Bone marrow (tissue), 2 donors: ENCODE data around the gene TRIO.

Source experiments
- DNase-seq, 2 donors: peaks; one replicate each; lab custom pipeline; 2025; lab: John Stamatoyannopoulos, UW

Gene TRIO

DNA sequence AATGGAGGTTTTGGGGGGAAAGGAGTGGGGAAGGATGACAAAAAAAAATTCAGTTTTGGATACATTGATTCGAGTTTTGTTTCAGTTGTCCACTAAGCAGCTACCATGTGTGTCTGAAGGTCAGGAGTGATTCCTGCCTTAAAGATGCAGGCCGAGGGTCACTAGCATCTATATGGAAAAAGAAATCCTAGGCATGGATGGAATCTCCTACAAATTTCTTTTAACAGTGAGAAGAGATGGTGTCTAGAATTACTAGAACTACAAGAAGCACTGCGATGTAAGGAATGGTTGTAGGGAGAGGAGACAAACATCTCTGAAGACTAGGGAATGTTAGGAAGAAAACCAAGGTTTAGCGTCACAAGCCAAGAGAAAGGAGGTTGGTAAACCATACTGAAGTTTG, 19.6 kb upstream of the TRIO start:
- no peak for DNase-seq

DNA sequence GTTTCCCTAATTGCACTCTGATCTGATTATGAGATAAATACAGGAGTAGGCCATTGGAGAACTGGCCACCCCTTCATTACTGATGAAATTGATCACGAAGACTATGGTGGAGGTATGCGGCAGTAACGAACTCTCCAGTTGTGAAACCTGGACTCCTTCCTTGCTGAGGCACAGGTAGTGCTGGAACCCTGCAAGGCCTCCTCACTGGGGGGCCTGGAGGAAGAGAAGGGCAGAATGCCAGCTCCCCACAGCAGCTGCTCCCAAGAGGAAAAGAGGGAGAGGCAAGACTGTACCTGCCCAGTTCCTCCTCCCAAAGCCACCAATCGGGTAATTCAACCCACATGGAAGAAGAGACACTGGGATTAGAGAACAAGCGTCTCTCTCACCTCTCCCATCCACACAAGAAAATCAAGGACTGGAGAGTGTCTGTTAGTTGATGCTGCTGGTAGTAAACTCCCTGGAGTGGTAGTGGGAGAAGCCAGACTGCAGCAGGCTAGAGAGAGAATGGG, 19.1 kb upstream of the TRIO start:
- no peak for DNase-seq

DNA sequence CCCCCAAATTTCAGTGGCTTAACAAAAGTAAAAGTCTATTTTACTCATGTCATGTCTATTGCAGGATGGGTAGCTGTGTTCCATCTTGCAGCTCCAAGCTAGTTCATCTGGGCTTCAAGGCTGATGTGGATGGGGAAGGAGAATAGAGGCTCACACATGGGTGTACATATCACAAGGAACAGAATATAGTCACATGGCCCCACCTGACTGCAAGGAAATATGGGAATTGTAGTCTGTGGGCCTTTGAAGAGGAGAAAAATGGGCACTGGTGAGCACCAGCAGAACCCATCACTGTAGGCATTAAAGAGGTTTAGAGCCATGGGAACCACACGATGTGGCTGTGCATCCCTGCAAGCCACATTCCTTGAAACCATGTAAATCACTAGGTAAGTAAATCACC, 17.9 kb upstream of the TRIO start:
- no peak for DNase-seq

DNA sequence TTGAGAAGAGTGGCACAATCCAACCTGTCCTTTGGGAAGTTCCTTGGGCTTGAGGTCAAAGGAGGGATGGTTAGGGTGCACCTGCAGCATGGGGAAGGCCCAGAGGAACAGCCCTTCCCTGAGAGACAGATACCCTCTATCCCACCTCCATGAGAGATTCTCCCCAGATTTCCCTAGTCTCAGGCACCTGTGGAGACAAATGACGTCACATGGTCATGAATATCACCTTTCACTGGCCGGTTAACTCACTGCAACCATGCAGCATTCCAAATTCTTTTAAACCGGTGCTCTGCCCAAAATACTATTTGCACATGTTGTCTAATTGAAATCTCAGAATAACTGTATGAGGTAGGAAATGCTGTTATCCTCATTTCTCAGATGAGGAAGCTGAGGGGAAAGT, 15.6 kb upstream of the TRIO start:
- DNase-seq, result no peak

DNA sequence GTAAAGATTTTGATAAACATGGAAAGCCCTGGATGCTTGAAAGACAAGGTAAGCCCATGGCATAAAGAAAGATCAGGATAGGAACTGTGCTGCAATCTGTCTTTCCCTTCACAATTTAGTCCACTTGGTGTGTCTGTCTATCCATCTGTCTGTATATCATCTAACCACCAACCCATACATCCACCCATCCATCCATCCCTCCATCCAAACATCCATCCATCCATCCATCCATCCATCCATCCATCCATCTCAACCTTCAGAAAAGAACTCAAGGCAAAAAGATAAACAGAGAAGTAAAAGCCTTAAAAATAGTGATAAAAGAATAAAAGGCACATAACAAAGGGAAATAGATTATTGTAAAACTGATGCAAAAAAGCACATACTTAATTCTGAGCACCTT, 15.1 kb upstream of the TRIO start:
- no peak for DNase-seq

DNA sequence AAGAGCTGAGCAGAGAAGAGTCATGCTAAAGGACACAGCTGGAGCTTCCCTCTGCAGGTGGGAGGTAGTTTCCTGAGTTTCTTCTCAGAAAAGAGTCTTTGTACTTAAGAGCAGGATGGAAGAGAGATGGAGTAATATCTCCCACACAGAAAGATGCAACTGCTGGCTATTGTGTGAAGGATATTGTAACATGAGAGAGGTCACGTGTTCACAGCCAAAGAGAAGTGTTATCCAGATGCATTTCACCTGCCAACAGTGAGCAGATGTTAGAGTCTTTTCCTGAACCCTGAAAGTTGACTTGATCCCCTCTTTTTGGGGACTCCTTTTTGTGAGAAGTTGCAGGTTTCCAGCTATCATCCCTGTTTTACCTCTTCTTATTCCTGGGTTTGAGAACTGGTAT, 14.0 kb upstream of the TRIO start:
- DNase-seq, result no peak

DNA sequence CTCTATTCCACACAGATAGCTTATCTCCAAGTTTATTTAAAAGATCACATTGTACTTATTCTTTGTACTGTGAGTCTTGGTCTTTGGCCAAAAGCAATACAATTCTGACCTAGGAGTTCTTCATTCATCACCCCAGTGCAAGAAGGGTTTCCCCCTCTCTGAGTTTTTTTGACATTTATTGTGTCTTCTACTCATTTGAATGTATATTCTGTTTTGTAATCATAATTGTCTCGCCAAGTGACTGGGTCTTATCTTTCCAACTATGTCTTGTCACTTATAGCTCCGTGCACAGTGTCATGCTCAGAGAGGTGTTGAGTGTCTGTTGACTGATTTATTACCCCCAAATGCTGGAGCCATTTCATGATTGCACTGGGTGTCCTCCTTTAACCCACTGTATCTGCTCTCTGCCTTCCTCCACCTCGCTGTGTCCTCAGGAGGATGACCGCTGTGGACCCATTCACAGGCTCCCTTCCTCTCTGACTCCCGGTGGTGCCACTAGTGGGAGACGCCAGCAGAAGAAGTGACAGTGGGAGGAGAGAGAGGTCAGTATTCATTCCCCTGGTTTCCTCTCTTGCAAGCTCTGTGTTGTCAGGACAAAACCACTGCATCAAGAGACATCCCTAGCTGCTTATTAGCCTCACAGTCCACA, 11.2 kb upstream of the TRIO start:
- DNase-seq, result no peak

DNA sequence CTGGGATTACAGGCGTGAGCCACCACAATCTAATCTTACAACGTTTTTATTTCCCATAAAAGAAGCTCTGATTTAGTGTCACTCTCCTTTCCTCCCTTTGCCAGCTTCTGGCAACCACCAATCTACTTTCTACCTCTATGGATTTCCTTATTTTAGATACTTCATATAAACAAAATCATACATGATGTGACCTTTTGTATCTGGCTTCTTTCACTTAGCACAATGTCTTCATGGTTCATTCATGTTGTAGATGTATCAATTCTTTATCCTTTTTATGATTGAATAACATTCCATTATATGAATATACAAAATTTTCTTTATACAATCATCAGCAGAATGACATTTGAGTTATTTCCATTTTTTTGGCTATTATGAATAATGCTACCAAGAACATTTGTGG, 9.7 kb upstream of the TRIO start:
- no peak for DNase-seq

DNA sequence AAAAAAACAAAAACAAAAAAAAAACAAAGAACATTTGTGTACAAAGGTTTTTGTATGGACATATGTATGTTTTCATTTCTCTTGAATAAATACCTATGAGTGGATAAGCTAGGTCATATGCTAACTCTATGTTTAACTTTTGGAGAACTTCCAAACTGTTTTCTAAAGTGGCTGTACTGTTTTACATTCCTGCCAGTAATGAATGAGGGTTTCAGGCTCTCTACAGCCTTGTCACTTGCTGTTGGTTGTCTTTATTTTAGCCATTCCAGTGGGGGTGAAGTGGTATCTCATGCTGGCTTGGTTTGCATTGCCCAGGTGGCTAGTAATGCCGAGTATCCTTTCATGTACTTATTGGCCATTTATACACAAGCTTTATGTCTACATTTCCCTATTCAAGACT, 9.1 kb upstream of the TRIO start:
- no peak for DNase-seq

DNA sequence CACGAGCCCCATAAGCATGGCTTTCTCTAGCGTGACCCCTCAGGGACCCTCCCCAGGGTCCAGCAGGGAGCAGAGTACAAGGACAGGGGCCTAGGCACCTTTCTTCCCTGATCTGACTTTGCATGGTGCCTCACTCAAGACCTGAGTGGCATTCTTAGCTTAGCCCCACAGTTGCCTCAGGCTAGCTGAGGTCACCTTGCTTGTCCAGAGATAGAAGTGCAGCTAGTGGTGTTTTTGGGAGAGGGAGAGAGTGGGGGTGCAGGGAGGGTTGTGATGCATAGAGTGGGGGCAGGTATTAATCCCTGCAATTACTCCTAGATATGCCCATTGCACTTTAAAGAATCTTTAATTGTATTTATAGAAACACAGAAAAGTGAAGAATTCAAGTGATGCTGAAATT, 8.4 kb upstream of the TRIO start:
- DNase-seq, result no peak

DNA sequence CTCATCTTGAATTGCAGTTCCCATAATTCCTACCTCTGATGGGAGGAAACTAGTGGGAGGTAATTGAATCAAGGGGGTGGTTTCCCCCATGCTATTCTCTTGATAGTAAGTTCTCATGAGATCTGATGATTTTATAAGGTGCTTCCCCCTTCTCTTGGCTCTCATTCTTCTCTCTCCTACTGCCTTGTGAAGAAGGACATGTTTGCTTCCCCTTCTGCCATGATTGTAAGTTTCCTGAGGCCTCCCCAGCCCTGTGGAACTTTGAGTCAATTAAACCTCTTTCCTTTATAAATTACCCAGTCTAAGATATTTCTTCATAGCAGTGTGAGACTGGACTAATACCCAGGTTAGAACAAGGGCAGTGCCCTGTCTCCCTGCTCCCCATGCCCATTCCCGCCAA, 7.5 kb upstream of the TRIO start:
- no peak for DNase-seq

DNA sequence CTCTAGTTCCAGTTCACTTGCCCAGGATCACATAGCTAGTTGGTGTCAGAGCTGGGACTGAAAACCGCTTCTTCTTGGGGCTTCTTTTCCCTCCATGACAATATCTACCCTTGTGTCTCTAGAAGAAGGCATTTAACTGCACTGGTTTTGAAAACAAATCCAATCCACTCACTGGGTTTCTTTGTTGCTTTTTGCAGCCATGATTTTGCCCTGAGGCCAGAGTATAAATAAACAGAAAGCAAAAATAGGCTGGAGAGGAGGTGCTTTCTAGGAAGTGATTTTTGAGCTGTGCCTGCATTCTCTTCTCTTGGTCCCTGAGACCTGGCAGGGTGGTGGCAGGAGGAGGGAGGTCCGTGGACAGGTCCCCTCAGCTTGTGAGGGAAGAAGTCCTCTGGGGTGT, 6.9 kb upstream of the TRIO start:
- DNase-seq, result no peak

DNA sequence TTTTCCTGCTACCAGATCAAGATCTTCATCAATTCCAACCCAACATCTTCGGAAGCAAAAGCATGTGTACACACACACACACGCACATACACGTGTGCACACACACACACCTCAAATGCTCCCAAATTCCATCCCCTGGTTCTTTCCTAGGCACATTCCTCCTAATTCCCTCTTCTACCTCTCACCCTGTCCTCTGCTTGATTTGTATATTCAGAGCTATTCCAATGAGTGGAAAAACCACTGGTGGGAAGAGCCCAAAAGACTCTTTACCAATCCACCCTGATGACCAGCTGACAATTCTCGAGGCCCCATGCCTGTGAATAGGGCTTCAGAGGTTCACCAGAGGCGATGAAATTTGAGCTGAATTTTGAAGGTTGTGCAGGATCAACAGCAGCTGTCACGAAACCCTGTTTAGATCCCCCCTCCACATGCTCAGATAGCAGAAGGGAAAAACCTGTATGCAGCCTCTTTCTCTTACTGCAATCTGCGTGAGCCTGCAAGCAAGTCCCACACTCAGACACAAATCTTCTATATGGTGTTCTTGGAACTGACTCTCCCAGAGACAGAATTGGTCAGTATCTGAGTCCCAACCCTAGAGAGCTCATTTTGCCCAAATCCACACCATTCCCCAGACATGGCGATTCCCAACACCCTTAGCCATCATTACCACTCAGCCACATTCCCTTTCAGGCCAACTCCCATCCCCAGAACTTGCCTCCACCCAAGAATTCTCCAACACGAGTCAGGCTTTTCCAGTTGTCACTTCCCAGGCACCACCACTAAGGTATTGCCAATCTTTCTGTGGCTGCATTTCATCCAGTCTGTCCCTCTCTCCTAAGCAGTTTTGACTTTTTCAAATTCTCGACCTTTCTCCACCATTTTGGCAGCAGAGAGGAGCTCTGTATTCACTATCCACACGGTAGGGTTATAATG, 4.3 kb upstream of the TRIO start:
- no peak for DNase-seq

DNA sequence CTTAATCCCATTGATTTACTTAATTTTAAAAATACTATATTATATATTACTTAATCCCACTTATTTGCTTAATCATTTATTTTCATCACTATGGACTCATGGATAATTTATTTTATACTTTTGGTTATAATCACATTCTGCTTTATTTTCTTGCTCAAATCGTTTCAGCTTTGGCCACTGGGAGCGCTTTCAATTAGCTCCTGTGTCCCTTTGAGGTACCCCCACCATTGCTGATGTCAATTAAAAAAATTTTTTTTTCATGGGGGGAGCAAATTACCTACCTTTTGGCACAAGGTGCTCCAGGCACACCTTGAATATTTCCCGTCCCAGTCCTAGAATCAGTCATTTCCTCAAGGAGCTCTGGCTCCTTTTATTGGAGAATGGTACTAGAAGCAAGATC, 1.4 kb upstream of the TRIO start:
- DNase-seq, result no peak

DNA sequence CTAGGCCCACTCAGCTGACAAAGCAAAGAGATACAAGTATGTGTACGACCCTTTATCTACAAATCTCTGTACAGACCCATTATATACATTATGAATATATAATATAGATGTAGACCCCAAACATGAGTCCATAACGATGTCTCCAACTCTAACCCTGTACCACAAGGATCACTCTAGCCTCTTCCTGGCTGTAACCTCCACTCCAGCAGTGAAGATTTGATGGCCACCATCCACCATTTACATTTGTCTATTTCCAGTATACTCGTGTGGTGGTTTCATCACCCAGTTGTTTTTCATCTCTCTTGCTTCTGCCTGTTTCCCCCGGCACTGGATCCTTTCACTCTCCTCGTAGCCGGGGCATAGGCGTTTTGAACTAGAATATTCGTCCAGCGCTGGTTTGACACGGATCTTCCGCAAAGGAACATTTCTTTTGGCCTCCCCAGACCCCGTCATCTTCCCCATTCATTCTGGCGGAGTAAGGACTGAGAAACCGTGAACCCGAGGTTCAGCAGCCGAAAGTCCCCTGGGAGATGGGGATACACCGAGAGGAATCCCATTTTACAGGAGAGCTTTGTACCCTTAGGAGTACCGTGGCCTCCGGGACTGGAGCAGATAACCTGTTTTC, 828 bp upstream of the TRIO start:
- no peak for DNase-seq

DNA sequence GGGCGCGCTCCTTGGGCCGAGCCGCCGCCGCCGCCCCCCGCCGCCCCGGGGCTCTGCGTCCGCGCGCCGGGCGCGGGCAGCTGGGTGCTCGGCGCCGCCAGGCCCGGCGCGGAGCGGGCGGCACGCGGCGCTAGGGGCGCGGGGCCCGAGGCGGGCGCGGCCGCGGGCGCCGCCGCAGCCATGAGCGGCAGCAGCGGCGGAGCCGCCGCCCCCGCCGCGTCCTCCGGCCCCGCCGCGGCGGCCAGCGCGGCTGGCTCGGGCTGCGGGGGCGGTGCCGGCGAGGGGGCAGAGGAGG, 351 bp downstream of the TRIO start:
- DNase-seq, result no peak

DNA sequence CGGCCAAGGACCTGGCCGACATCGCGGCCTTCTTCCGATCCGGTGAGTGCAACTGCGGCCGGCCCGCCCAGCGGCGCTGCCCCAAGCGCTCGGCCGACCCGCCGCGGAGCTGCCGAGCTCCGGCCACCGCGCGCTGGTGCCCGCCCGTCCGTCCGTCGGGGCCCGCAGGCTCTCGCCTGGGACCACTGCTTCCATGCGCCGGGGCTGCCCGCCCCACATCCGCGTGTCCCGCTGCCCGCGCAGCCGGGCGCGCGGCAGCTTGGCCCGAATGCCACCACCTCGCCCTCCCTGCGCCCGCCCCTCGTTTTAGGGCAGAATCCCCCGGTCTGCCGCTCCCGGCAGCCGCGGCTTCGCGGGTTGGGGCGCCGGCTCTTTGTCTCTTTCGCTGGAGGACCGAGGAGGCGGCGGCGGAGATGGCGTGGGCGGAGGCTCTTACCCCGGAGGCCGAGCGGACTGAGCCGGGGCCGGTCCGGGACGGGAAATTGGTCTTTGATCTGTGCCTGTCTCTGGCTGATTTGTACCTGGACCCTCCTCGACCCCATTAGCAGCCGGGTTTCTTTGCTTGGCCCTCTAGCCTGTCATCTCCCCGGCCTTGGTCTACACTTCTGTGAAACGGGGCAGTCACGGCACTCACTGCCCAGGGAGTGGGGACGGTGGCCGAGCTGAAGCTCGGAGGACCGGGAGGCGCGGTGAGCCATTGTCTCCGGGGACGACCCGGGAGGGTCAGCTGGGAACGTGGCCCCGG, 871 bp downstream of the TRIO start:
- peak in 1 of 2 donors; percentile 28 for DNase-seq

DNA sequence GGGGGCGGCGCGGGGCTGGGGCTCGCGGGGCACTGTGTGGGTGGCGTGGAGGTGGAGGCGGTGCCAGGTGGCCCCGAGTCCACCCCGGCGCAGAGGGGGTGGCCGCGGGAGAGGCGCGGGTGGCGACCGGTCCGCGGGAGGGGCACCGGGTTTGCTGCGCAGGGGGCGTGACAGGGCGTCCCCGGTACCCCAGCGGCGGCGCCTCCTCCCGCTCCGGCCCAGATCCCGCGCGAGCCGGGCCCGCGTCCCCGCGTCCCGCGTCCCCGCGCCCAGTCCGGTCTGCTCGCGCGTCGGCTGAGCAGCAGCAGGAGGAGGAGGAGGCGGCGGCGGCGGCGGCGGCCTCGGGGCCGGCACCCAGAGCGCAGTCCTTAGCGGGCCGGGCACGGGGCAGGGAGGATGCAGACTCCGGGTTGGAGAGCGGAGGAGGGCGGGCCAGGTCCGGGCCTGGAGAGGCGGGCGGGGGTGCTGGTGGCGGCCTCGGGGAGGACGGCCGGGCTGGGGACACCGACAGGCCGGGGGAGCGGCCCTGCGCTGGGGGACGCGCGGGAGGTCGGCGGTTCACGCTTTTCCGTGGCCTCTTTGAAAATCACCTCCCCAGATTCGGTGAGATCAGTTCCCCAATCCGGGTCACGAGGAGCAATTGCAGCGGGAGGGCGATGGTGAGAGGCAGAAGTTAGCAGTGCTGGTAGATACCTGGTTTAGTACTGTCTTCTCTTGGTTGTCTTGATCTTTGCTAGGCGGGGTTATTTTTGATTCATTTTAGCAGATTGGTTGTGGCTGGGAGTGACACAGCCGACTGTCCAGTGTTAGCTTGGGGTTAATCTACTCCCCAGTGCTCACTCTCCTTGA, 1.7 kb downstream of the TRIO start:
- peak; percentile 55 to 76 for DNase-seq

DNA sequence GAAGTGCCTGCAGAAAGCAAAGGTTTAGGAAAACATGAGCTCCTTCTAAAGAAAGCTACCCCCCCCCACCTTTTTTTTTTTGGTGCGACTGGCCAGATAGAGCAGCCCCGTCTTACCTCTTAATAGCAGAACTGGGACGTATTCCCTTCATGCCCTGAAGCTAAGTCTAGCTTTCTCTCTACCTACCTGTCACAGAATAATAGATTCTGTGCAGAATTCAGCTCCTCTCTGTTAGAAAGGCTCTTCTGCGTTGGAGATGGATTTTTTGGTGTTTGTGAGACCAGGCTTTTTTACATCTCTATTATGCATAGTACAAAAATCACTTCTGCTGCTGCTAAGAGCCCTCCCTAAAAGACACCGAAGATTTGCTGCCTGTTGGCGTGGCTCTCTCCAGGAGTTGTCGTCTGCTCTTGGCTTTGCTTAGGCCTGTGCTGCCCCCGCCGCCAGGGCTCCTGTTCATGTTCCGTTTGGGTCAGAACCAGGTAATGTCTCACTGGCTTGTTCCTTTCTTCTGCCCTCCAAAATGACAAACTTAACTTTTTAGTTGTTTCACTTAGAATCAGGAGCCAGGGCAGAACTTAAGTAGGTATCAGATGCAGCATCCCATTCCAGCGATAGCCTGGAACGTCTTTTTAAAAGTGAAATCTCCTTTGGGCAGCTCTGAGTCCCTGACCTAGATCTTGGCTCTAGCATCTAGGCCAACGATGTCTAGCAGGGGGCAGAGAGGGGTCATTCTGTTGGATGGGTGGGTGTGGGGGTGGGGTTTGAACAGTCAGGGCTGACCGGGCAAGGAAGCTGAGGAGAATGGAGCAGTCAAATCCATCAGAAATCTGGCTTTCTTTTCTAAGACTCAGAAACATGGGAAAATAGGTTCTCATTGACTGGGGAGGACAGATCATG, 2.5 kb downstream of the TRIO start:
- DNase-seq, result no peak

DNA sequence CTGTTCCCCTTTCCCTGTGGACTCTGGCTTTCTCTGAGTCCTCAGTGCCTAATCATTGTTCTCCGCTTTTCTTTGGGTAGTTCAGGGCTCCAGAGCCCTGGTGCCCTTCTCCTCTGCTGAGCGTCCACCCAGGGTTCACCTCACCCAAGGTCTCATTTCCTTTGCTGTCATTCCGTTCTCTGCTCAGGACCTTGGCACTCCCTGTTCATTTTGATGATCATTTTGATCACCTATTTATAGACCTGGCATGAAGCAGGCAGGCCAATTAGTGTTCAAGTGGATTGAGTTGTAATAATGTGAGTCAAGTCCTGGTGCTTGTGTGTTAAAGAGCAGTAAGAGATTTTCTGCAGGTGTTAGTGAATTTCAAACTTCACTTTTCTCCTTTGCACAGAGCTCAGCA, 3.6 kb downstream of the TRIO start:
- no peak for DNase-seq

DNA sequence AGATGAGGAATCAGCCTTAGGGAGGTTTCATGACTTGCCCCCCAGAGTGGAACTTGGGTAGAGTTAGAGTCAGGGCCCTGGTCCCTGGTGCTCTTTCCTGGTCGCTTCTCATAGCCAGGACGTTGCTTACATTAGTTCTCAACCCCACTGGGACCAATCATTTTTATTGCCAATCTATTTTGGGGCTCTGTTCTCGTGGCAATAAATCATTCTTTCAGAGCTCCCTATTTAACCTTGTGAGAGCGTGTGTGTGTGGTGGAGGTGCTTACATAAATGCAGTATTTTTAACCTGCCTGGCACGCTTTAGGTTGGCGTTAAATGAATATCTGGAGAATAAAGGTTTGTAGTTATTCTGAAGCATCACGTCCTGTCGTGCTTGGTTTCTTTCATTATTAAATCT, 4.1 kb downstream of the TRIO start:
- DNase-seq, result no peak
